K562 (cell line): ENCODE data around the gene MYB. TPM values are rescaled to one million over a fixed set of nuclear protein-coding genes. Genes with fewer than 3 reads are reported as not detected.

ENCODE experiments used
- ATAC-seq: fragments of 200-7000 bp; cut with Tn5 transposase; 3 replicates; pipeline ENCODE4 v1.9.1; 2020; ENCODE audit warnings: moderate library complexity
- BruUV-seq: library from RNA; stranded (reverse); fragments of 400-500 nt; replicated peaks from 2 replicates; lab custom pipeline; 2021; lab: Mats Ljungman, UMichigan
- CTCF ChIA-PET: fragments of 300-600 bp; formaldehyde crosslinking; extraction: SDS; loops from one replicate; lab custom pipeline; 2021; ENCODE audit warnings: low intra/inter-chr PET ratio; lab: Yijun Ruan, JAX
- POLR2A ChIA-PET: fragments of 300-600, 350-650 bp; sonication (Branson Sonifier 250); formaldehyde crosslinking; extraction: SDS; loops from one replicate; lab custom pipeline; 2021; ENCODE audit warnings: antibody characterized with exemption, inconsistent platforms; lab: Yijun Ruan, JAX
- DNase-seq, 4 experiments: peaks; one replicate each; pipeline versions ENCODE4 v3.0.0 to v3.0.0-alpha.2; 2011 to 2018; ENCODE audit warnings: low spot score in 3 of 4, mixed read lengths in 3 of 4; ENCODE audit errors: extremely low read depth in 1 of 4
- FAIRE-seq: peaks from 2 replicates; lab custom pipeline; 2011; peaks lifted over from hg19 to GRCh38; lab: Jason Lieb, UNC
- H2AFZ ChIP-seq: 2 replicates; pipeline ENCODE4 v1.6.0; 2011; ENCODE audit warnings: low read depth, low read length, control low read depth, inconsistent platforms
- H3K27ac ChIP-seq: fragments of 200-600 bp; 3 replicates; pipeline ENCODE4 v1.8.0; 2011; ENCODE audit warnings: low read depth, mild to moderate bottlenecking, control low read depth, inconsistent platforms, low read length, moderate library complexity, mixed read lengths; ENCODE audit errors: extremely low read depth
- H3K27me3 ChIP-seq, 2 experiments: fragments of 300-600 bp in 1 of 2; 2 replicates in 1 of 2; 3 replicates in 1 of 2; pipeline versions ENCODE4 v1.6.0 to v1.8.0; 2011; ENCODE audit warnings: inconsistent platforms in 2 of 2, low read length in 2 of 2, mild to moderate bottlenecking in 1 of 2, mixed read lengths in 1 of 2, moderate library complexity in 1 of 2; ENCODE audit not compliant: control insufficient read depth in 2 of 2, insufficient read depth in 2 of 2
- H3K36me3 ChIP-seq: fragments of 300-600 bp; 3 replicates; pipeline ENCODE4 v1.8.0; 2011; ENCODE audit warnings: mild to moderate bottlenecking, low read length, inconsistent platforms; ENCODE audit not compliant: control insufficient read depth, insufficient read depth
- H3K4me1 ChIP-seq, 2 experiments: fragments of 200-600 bp in 1 of 2; replicated peaks in 1 of 2; 2 replicates in 1 of 2; 3 replicates in 1 of 2; pipeline versions ENCODE4 v1.5.1 to v1.8.0; 2011; ENCODE audit warnings: inconsistent platforms in 2 of 2, low read length in 2 of 2, mild to moderate bottlenecking in 1 of 2, mixed read lengths in 1 of 2, moderate library complexity in 1 of 2; ENCODE audit not compliant: control insufficient read depth in 2 of 2, insufficient read depth in 2 of 2
- H3K4me2 ChIP-seq: 2 replicates; pipeline ENCODE4 v1.6.1; 2011; ENCODE audit warnings: low read length, control low read depth, inconsistent platforms, mixed read lengths; ENCODE audit not compliant: insufficient read depth
- H3K4me3 ChIP-seq: fragments of 200-600 bp; sonication (generic), shearing (Covaris generic); 2 replicates; pipeline ENCODE4 v1.5.1; 2016; ENCODE audit warnings: control low read depth, inconsistent platforms
- H3K79me2 ChIP-seq: fragments of 200-600 bp; 3 replicates; pipeline ENCODE4 v1.8.0; 2011; ENCODE audit warnings: low read length, inconsistent platforms; ENCODE audit not compliant: control insufficient read depth, insufficient read depth
- H3K9ac ChIP-seq, 2 experiments: 2 replicates each; pipeline versions ENCODE4 v1.6.0 to v1.6.1; 2011; ENCODE audit warnings: low read depth in 2 of 2, low read length in 2 of 2, control low read depth in 1 of 2, inconsistent platforms in 1 of 2, mild to moderate bottlenecking in 1 of 2, mixed read lengths in 1 of 2; ENCODE audit not compliant: insufficient read depth in 1 of 2
- H3K9me1 ChIP-seq: one replicate; pipeline ENCODE4 v1.6.0; 2011; ENCODE audit warnings: inconsistent platforms, mild to moderate bottlenecking, low read length, moderate library complexity; ENCODE audit not compliant: control insufficient read depth, insufficient read depth
- H3K9me3 ChIP-seq: replicated peaks from 2 replicates; pipeline ENCODE4 v1.5.1; 2011; ENCODE audit warnings: low read depth, low read length, inconsistent platforms; ENCODE audit not compliant: control insufficient read depth, insufficient read depth
- H4K20me1 ChIP-seq: replicated peaks from 2 replicates; pipeline ENCODE4 v1.6.1; 2011; ENCODE audit warnings: low read length, inconsistent platforms, mixed read lengths; ENCODE audit not compliant: control insufficient read depth, insufficient read depth
- DEAF1 ChIP-seq: fragments of 450-650 bp; formaldehyde crosslinking; IDR thresholded peaks from 2 replicates; pipeline ENCODE4 v1.4.0; 2020; ENCODE audit warnings: mild to moderate bottlenecking, moderate library complexity
- FOSL1 ChIP-seq: fragments of 200-800 bp; sonication (Bioruptor generic); conservative IDR thresholded peaks from 2 replicates; pipeline ENCODE4 v1.6.1; 2016; ENCODE audit warnings: missing genetic modification characterization, missing compliant biosample characterization
- SUPT5H ChIP-seq: fragments of 450-650 bp; IDR thresholded peaks from 2 replicates; pipeline ENCODE4 v1.6.1; 2016
- ZNF699 ChIP-seq: fragments of 250-450 bp; sonication (Bioruptor Pico); IDR thresholded peaks from 2 replicates; pipeline ENCODE4 v1.8.0; 2021; ENCODE audit warnings: mild to moderate bottlenecking, moderate library complexity; ENCODE audit not compliant: insufficient replicate concordance
- WGBS: fragments of 100-300 bp; shearing (Covaris generic); methylation state at CpG from one replicate; pipeline ENCODE4 v1.1.6; 2016; ENCODE audit warnings: low coverage, mixed read lengths; ENCODE audit not compliant: insufficient coverage; ENCODE audit errors: missing lambda C conversion rate; 5-methylcytosine and 5-hydroxymethylcytosine counted together
- in situ Hi-C: fragments of 300-500 bp; cut with MboI; formaldehyde crosslinking; loops from 4 replicates; pipeline ENCODE4 v1.15.0; 2018; ENCODE audit warnings: inconsistent platforms, mixed read lengths
- intact Hi-C: fragments of 100-400 bp; cut with micrococcal nuclease; formaldehyde crosslinking; loops from 2 replicates; pipeline ENCODE4 v1.14.2; 2022
- polyA plus RNA-seq, 8 experiments: library from polyadenylated mRNA; depleted of rRNA in 4 of 8; stranded (reverse) in 5 of 8; unstranded in 3 of 8; fragments of >200 nt; fragmentation: Nextera tagmentation in 2 of 8; fragmentation: Illumina TruSeq in 1 of 8; extraction: Ambion mirVana in 2 of 8; extraction: Trizol in 1 of 8; gene quantifications; 2 replicates each; pipeline versions ENCODE4 v1.2.1 to v1.2.3, GENCODE V29; 2011 to 2014; ENCODE audit warnings: inconsistent platforms in 1 of 8, missing spikeins in 1 of 8
- total RNA-seq, 7 experiments: library from RNA; depleted of rRNA in 6 of 7; stranded (reverse); fragments of >200 nt in 6 of 7; fragmentation: Illumina TruSeq in 2 of 7; extraction: Trizol in 2 of 7; gene quantifications; 2 replicates each; pipeline versions ENCODE4 v1.2.1 to v1.2.3, GENCODE V29; 2011 to 2021; ENCODE audit warnings: low replicate concordance in 1 of 7

The MYB gene
- total and polyA plus RNA-seq, 9 of the 15 experiments (the other 6 are each of a cell fraction or from before 2014, with no cell fraction given), result 35.8 to 218 (median 140) TPM

- Histone ChIP-seq H3K36me3 (peaks cover 99% of the 10 kb centered on the region), H4K20me1 (no peaks in the 10 kb centered on the region), H3K27me3 (no peaks in the 10 kb centered on the region), H2AFZ (no peak overlapping the region), H3K9ac (no peak overlapping the region), H3K4me3 (no peak overlapping the region), H3K9me3 (no peaks in the 10 kb centered on the region), H3K79me2 (peaks cover 72% of the 10 kb centered on the region), H3K4me1 (peaks cover 14 to 51% of the 10 kb centered on the region in 2 experiments), H3K9me1 (no peaks in the 10 kb centered on the region), H3K4me2 (no peak overlapping the region), H3K27ac (peak overlapping the region; percentile 48; the same call in 1 of the 3 replicates)
- no peak for ATAC-seq
- WGBS, result 61% methylated on average over 2 of the region's 2 CpGs
- intact Hi-C loops (no loop called here), in situ Hi-C loops (no loop called here)
- CTCF ChIA-PET, result no interaction called here
- TF ChIP-seq ZNF699 (no peak), FOSL1 (tag) (no peak), SUPT5H (0 out of 2 replicates have a peak, but pooled peaks have one; percentile 14), DEAF1 (CRISPR knock-in tag) (0 out of 2 replicates have a peak, but pooled peaks have one; percentile 3)
- no peak for FAIRE-seq
- no TSS peak for BruUV-seq
- no peak for DNase-seq
- POLR2A ChIA-PET, result interaction anchor here (0.6 to 1.6 kb wide), 3 partner anchors 9 to 138 kb away, joined by 3 to 5 read pairs (median 3); no protein-coding TSS in a partner anchor
Measured at GRCh38 chr6:135195041-135195440, 13.9 kb downstream of the MYB start.
